ENCODE measurements around the gene CNTN4.

The CNTN4 gene

GRCh38 chr3:2283818-2284217, 185.2 kb downstream of the CNTN4 start:
- H3K9me3 ChIP-seq (replicated peaks in 1 of 11), result no peaks in the 10 kb centered on the region
- no peaks in the 10 kb centered on the region for H4K20me1 ChIP-seq
- no peaks in the 10 kb centered on the region for H3K27me3 ChIP-seq
- H3K36me3 ChIP-seq, result no peaks in the 10 kb centered on the region
- H3K9ac ChIP-seq, result no peak overlapping the region
- H3K4me2 ChIP-seq, result no peak overlapping the region
- no peak overlapping the region for H3K4me3 ChIP-seq
- no peak for TF ChIP-seq Cebpa-rat (IDR thresholded peaks at IDR 0.05)
- H3K27ac ChIP-seq, result no peak overlapping the region
- peaks cover 0 to 4% (median 0%) of the 10 kb centered on the region in 10 experiments; a peak in 1 of 20 replicates for H3K4me1 ChIP-seq

- no peaks in the 10 kb centered on the region for H4K20me1 ChIP-seq
- H3K27ac ChIP-seq, result no peak overlapping the region
- H3K4me2 ChIP-seq, result no peak overlapping the region
- no peak overlapping the region for H3K4me3 ChIP-seq
- no peaks in the 10 kb centered on the region for H3K27me3 ChIP-seq
- no peak overlapping the region for H3K9ac ChIP-seq
- H3K4me1 ChIP-seq, result no peaks in the 10 kb centered on the region
- H3K9me3 ChIP-seq (replicated peaks in 1 of 11), result no peaks in the 10 kb centered on the region
- no peak for TF ChIP-seq Cebpa-rat (IDR thresholded peaks at IDR 0.05)
- no peaks in the 10 kb centered on the region for H3K36me3 ChIP-seq
Measured at GRCh38 chr3:2300938-2301337, 202.3 kb downstream of the CNTN4 start.

- Histone ChIP-seq H3K9ac (no peak overlapping the region), H3K4me3 (no peak overlapping the region), H3K4me2 (no peak overlapping the region), H3K4me1 (no peaks in the 10 kb centered on the region), H3K9me3 (replicated peaks in 1 of 11) (no peaks in the 10 kb centered on the region), H3K27me3 (no peaks in the 10 kb centered on the region), H3K27ac (no peak overlapping the region), H3K36me3 (no peaks in the 10 kb centered on the region), H4K20me1 (no peaks in the 10 kb centered on the region)
- no peak for TF ChIP-seq Cebpa-rat (IDR thresholded peaks at IDR 0.05)
Measured at GRCh38 chr3:2301361-2301760, 202.7 kb downstream of the CNTN4 start.

GRCh38 chr3:2303566-2303965, 204.9 kb downstream of the CNTN4 start:
- Histone ChIP-seq H3K27ac (no peak overlapping the region), H3K4me3 (no peak overlapping the region), H3K36me3 (no peaks in the 10 kb centered on the region), H3K27me3 (no peaks in the 10 kb centered on the region), H4K20me1 (no peaks in the 10 kb centered on the region), H3K9me3 (replicated peaks in 1 of 11) (no peaks in the 10 kb centered on the region), H3K9ac (no peak overlapping the region), H3K4me1 (no peaks in the 10 kb centered on the region), H3K4me2 (no peak overlapping the region)
- no peak for TF ChIP-seq Cebpa-rat (IDR thresholded peaks at IDR 0.05)

- no peaks in the 10 kb centered on the region for H3K27me3 ChIP-seq
- no peak overlapping the region for H3K4me2 ChIP-seq
- no peak overlapping the region for H3K9ac ChIP-seq
- H3K9me3 ChIP-seq (replicated peaks in 1 of 11), result no peaks in the 10 kb centered on the region
- no peak overlapping the region for H3K27ac ChIP-seq
- H3K4me1 ChIP-seq, result no peaks in the 10 kb centered on the region
- no peaks in the 10 kb centered on the region for H3K36me3 ChIP-seq
- no peak for TF ChIP-seq Cebpa-rat (IDR thresholded peaks at IDR 0.05)
- no peak overlapping the region for H3K4me3 ChIP-seq
- H4K20me1 ChIP-seq, result no peaks in the 10 kb centered on the region
Measured at GRCh38 chr3:2311022-2311421, 212.4 kb downstream of the CNTN4 start.

- no peaks in the 10 kb centered on the region for H3K36me3 ChIP-seq
- H3K9me3 ChIP-seq (replicated peaks in 1 of 11), result no peaks in the 10 kb centered on the region
- H3K9ac ChIP-seq, result no peak overlapping the region
- no peaks in the 10 kb centered on the region for H3K4me1 ChIP-seq
- no peaks in the 10 kb centered on the region for H3K27me3 ChIP-seq
- H3K4me2 ChIP-seq, result no peak overlapping the region
- H3K4me3 ChIP-seq, result no peak overlapping the region
- no peak overlapping the region for H3K27ac ChIP-seq
- H4K20me1 ChIP-seq, result no peaks in the 10 kb centered on the region
- no peak for TF ChIP-seq Cebpa-rat (IDR thresholded peaks at IDR 0.05)
Measured at GRCh38 chr3:2317521-2317920, 218.9 kb downstream of the CNTN4 start.

DNA sequence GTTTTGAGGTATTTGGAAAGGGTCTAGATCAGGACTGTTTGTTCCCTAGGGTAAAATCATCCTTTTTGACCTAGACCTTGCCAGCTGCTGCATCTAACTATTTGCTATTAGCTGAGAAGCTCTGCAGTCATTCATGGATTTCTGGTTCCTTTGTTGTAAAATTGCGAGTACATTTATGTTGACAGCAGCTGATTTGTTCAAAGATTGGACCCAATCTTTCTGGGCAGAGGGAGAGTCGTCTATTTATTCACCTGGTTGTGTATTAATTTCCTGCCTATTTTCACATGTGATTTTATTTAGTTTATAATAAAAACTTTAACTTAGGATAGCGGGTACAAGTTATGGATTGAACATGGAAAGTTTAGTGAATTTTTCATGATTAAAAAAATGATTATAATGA, 236.3 kb downstream of the CNTN4 start:
- TF ChIP-seq Cebpa-rat (IDR thresholded peaks at IDR 0.05), result no peak
- H3K4me1 ChIP-seq, result no peaks in the 10 kb centered on the region
- no peak overlapping the region for H3K4me2 ChIP-seq
- H3K9ac ChIP-seq, result no peak overlapping the region
- H3K4me3 ChIP-seq, result no peak overlapping the region
- H3K9me3 ChIP-seq (replicated peaks in 1 of 11), result no peaks in the 10 kb centered on the region
- H3K36me3 ChIP-seq, result no peaks in the 10 kb centered on the region
- H3K27ac ChIP-seq, result no peak overlapping the region
- H4K20me1 ChIP-seq, result no peaks in the 10 kb centered on the region
- no peaks in the 10 kb centered on the region for H3K27me3 ChIP-seq

DNA sequence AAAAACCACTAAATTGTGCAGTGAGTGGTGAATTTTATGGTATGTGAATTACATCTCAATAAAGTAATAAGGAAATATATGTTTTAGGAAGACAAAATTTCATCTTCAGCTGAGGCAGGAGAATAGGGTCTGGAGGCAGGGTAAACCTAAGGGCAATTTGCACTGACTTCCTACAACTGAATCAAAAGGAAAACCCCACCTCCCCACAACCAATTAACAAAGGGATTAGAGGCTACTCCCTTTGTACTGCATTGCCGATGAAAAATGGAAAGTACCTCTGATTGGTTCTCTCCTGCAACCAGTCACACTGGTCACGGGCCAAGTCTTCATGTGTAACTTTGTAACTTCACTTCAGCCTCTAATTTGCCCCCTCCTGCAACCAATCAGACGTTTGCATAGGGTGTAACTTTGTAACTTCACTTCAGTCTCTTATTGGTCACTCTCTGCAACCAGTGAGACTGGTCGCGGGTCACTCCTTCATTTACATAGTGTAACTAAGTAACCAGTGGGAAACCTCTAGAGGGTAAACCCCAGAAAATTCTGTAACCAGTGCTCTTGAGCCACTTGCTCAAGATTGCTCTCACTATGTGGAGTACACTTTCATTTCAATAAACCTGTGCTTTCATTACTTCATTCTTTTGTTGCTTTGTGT, 244.5 kb downstream of the CNTN4 start:
- H3K36me3 ChIP-seq, result no peaks in the 10 kb centered on the region
- H3K9ac ChIP-seq, result no peak overlapping the region
- H3K27me3 ChIP-seq, result no peaks in the 10 kb centered on the region
- no peak for TF ChIP-seq Cebpa-rat (IDR thresholded peaks at IDR 0.05)
- H4K20me1 ChIP-seq, result no peaks in the 10 kb centered on the region
- no peak overlapping the region for H3K4me2 ChIP-seq
- no peaks in the 10 kb centered on the region for H3K9me3 ChIP-seq (replicated peaks in 1 of 11)
- no peaks in the 10 kb centered on the region for H3K4me1 ChIP-seq
- H3K27ac ChIP-seq, result no peak overlapping the region
- no peak overlapping the region for H3K4me3 ChIP-seq

GRCh38 chr3:2352134-2352762, 253.6 kb downstream of the CNTN4 start:
- no peak overlapping the region for H3K27ac ChIP-seq
- H3K9ac ChIP-seq, result no peak overlapping the region

DNA sequence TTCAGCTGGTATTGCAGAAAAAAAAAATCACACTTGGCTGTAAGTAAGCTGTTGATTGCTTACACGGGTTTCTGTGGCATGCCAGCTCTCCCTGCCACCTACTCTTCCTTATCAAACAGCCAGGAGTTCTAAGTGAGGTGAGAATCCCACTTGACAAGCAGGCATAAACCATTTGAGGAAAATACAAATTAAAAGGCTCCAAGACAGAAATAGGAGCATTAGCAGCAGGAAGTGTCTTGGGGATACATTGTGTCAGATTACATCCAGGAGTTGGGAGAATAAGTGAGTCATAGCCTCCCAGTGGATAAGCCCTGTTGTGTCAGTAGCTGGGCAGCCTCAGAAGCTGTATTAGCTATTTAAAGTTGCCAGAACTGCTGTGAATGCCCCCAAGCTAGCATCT, 256.0 kb downstream of the CNTN4 start:
- no peak for TF ChIP-seq Cebpa-rat (IDR thresholded peaks at IDR 0.05)
- Histone ChIP-seq H3K27ac (no peak overlapping the region), H3K9me3 (replicated peaks in 1 of 11) (peaks cover 7 to 19% (median 15%) of the 10 kb centered on the region in 11 experiments; a peak in 16 of 22 replicates)

More at GRCh38 chr3:2352134-2352762, 253.6 kb downstream of the CNTN4 start:
- Histone ChIP-seq H3K9me3 (replicated peaks in 1 of 11) (peaks cover 7 to 19% (median 15%) of the 10 kb centered on the region in 11 experiments; a peak in 16 of 22 replicates), H3K4me2 (no peak overlapping the region), H3K4me1 (no peaks in the 10 kb centered on the region), H3K36me3 (no peaks in the 10 kb centered on the region), H3K4me3 (no peak overlapping the region), H4K20me1 (no peaks in the 10 kb centered on the region), H3K27me3 (no peaks in the 10 kb centered on the region)
- no peak for TF ChIP-seq Cebpa-rat (IDR thresholded peaks at IDR 0.05)

More for the DNA sequence above, 256.0 kb downstream of the CNTN4 start:
- H3K4me1 ChIP-seq, result no peaks in the 10 kb centered on the region
- H3K4me2 ChIP-seq, result no peak overlapping the region
- H3K36me3 ChIP-seq, result no peaks in the 10 kb centered on the region
- H4K20me1 ChIP-seq, result no peaks in the 10 kb centered on the region
- no peak overlapping the region for H3K9ac ChIP-seq
- H3K27me3 ChIP-seq, result no peaks in the 10 kb centered on the region
- no peak overlapping the region for H3K4me3 ChIP-seq
